PFSK-1 (cell line): ENCODE results near the gene DISP2.

Experiments used
- FOXP2 ChIP-seq: optimal IDR thresholded peaks from 2 replicates; pipeline ENCODE3; 2011; ENCODE audit warnings: borderline replicate concordance, control low read depth, inconsistent platforms; ENCODE audit not compliant: insufficient read depth; ENCODE audit errors: extremely low read length, extremely low read depth
- POLR2AphosphoS5 ChIP-seq: IDR thresholded peaks from 2 replicates; pipeline ENCODE4 v1.6.1; 2012; ENCODE audit warnings: low read depth, mild to moderate bottlenecking, control low read depth, low read length, moderate library complexity
- REST ChIP-seq, 2 experiments: IDR thresholded peaks; 2 replicates each; pipeline versions ENCODE4 v1.6.1 to v1.8.0; 2011 to 2012; ENCODE audit warnings: low read depth in 2 of 2, low read length in 2 of 2, control low read depth in 1 of 2, inconsistent platforms in 1 of 2, mild to moderate bottlenecking in 1 of 2, moderate library complexity in 1 of 2; ENCODE audit not compliant: insufficient read depth in 1 of 2
- SIN3A ChIP-seq: IDR thresholded peaks from 2 replicates; pipeline ENCODE4 v1.6.1; 2012; ENCODE audit warnings: mild to moderate bottlenecking, low read length, moderate library complexity, borderline replicate concordance; ENCODE audit not compliant: insufficient read depth
- TAF1 ChIP-seq: IDR thresholded peaks from 2 replicates; pipeline ENCODE4 v1.6.1; 2012; ENCODE audit warnings: low read length, control low read depth, borderline replicate concordance; ENCODE audit not compliant: insufficient read depth

DISP2 gene

GRCh38 chr15:40381818-40382529, 24.0 kb downstream of the DISP2 start:
- TF ChIP-seq TAF1: no peak
- TF ChIP-seq SIN3A: no peak
- TF ChIP-seq FOXP2: no peak
- no peak for TF ChIP-seq REST (IDR thresholded peaks at IDR 0.05; ENCODE audit: insufficient read depth in 1 of 2, low read depth in 2 of 2, low read length in 2 of 2)
- no peak for TF ChIP-seq POLR2AphosphoS5

- peak; percentile 64 for TF ChIP-seq FOXP2
- TF ChIP-seq POLR2AphosphoS5: peak; percentile 80
- peak; percentile 71; the same call in 1 of the 2 replicates for TF ChIP-seq SIN3A
- TF ChIP-seq TAF1: peak; percentile 81; the same call in 1 of the 2 replicates
- peak in 1 of 2 experiments; percentile 13; a peak in 1 of 4 replicates for TF ChIP-seq REST (IDR thresholded peaks at IDR 0.05; ENCODE audit: insufficient read depth in 1 of 2, low read depth in 2 of 2, low read length in 2 of 2)
These were observed 24.8 kb downstream of the DISP2 start, which contains the start of gene KNSTRN for GRCh38 chr15:40382580-40383456. KNSTRN (plus strand) TSS chr15:40382721; CDS start chr15:40382836, 115 bp downstream.

GRCh38 chr15:40386480-40386879, 28.5 kb downstream of the DISP2 start:
- TF ChIP-seq TAF1: no peak
- no peak for TF ChIP-seq REST (IDR thresholded peaks at IDR 0.05; ENCODE audit: insufficient read depth in 1 of 2, low read depth in 2 of 2, low read length in 2 of 2)
- TF ChIP-seq SIN3A: no peak
- TF ChIP-seq POLR2AphosphoS5: no peak
- no peak for TF ChIP-seq FOXP2

GRCh38 chr15:40388941-40389823, 31.2 kb downstream of the DISP2 start:
- no peak for TF ChIP-seq REST (IDR thresholded peaks at IDR 0.05; ENCODE audit: insufficient read depth in 1 of 2, low read depth in 2 of 2, low read length in 2 of 2)
- TF ChIP-seq POLR2AphosphoS5: no peak
- TF ChIP-seq FOXP2: no peak
- TF ChIP-seq SIN3A: no peak
- no peak for TF ChIP-seq TAF1
